A673 (cell line): ENCODE measurements around the gene CALU. TPM values are rescaled to one million over a fixed set of nuclear protein-coding genes. Genes with fewer than 3 reads are reported as not detected.

Source experiments
- BruUV-seq: library from RNA; stranded (reverse); fragments of 400-500 nt; replicated peaks from 2 replicates; lab custom pipeline; 2021; lab: Mats Ljungman, UMichigan
- CTCF ChIA-PET: fragments of 300-600 bp; sonication (Branson Sonifier 250); formaldehyde crosslinking; loops from one replicate; lab custom pipeline; 2022; ENCODE audit warnings: antibody characterized with exemption; lab: Charles Lee
- POLR2A ChIA-PET: fragments of 300-600 bp; sonication (Branson Sonifier 250); formaldehyde crosslinking; loops from one replicate; lab custom pipeline; 2022; ENCODE audit warnings: antibody characterized with exemption; ENCODE audit not compliant: low non-redundant PET; lab: Charles Lee
- DNase-seq: peaks from one replicate; pipeline ENCODE4 v3.0.0-alpha.2; 2015; ENCODE audit warnings: low spot score
- H3K27ac ChIP-seq: fragments of 200-600 bp; sonication (generic); 2 replicates; pipeline ENCODE4 v1.5.1; 2016; ENCODE audit warnings: mixed run types, low read depth, mild to moderate bottlenecking, mixed read lengths, antibody characterized with exemption, low read length; ENCODE audit not compliant: poor library complexity, severe bottlenecking
- H3K27me3 ChIP-seq: fragments of 200-600 bp; sonication (generic); replicated peaks from 2 replicates; pipeline ENCODE4 v1.6.1; 2017; ENCODE audit warnings: mixed run types, low read depth, mild to moderate bottlenecking, mixed read lengths, antibody characterized with exemption, low read length; ENCODE audit not compliant: insufficient read depth, poor library complexity
- H3K36me3 ChIP-seq: fragments of 200-600 bp; sonication (generic); 2 replicates; pipeline ENCODE4 v1.6.1; 2016; ENCODE audit warnings: mixed run types, mild to moderate bottlenecking, mixed read lengths, antibody characterized with exemption, low read length; ENCODE audit not compliant: insufficient read depth, poor library complexity, severe bottlenecking
- H3K4me1 ChIP-seq: fragments of 200-600 bp; sonication (generic); 2 replicates; pipeline ENCODE4 v1.6.1; 2017; ENCODE audit warnings: mixed run types, mild to moderate bottlenecking, mixed read lengths, antibody characterized with exemption, low read length; ENCODE audit not compliant: insufficient read depth, poor library complexity, severe bottlenecking
- H3K4me3 ChIP-seq: fragments of 200-600 bp; sonication (generic); 2 replicates; pipeline ENCODE4 v1.5.1; 2016; ENCODE audit warnings: low read depth, mixed run types, mild to moderate bottlenecking, mixed read lengths, low read length; ENCODE audit not compliant: poor library complexity, severe bottlenecking
- H3K9me3 ChIP-seq: fragments of 200-600 bp; sonication (generic); 2 replicates; pipeline ENCODE4 v1.6.1; 2016; ENCODE audit warnings: mixed run types, low read depth, mild to moderate bottlenecking, mixed read lengths, antibody characterized with exemption, low read length; ENCODE audit not compliant: poor library complexity, severe bottlenecking
- CTCF ChIP-seq: fragments of 300-800, 200-600 bp; sonication (generic); conservative IDR thresholded peaks from 2 replicates; pipeline ENCODE4 v1.5.1; 2017; ENCODE audit warnings: low read depth, mild to moderate bottlenecking, antibody characterized with exemption, low read length, moderate library complexity, mixed read lengths
- EZH2 ChIP-seq: fragments of 200-600 bp; sonication (generic); IDR thresholded peaks from 2 replicates; pipeline ENCODE4 v1.6.1; 2017; ENCODE audit warnings: borderline replicate concordance, low read depth, mild to moderate bottlenecking, mixed read lengths, antibody characterized with exemption, low read length; ENCODE audit not compliant: poor library complexity, severe bottlenecking
- intact Hi-C: fragments of 100-400 bp; cut with micrococcal nuclease; formaldehyde crosslinking; loops from one replicate; pipeline ENCODE4 v1.10.0; 2022; ENCODE audit not compliant: unreplicated experiment
- total RNA-seq: library from RNA; stranded (reverse); gene quantifications from 2 replicates; pipeline ENCODE4 v1.2.3, GENCODE V29; 2021

The CALU gene
- total RNA-seq, 1 experiment from 2014 or later, result 162 TPM

GRCh38 chr7:128818694-128819093 lies 79.5 kb downstream of the CALU start:
- POLR2A ChIA-PET, result no interaction called here
- H3K36me3 ChIP-seq, result no peaks in the 10 kb centered on the region
- H3K4me1 ChIP-seq, result no peaks in the 10 kb centered on the region
- BruUV-seq, result no TSS peak
- intact Hi-C loops, result no loop called here
- no peak overlapping the region for H3K27ac ChIP-seq
- no peaks in the 10 kb centered on the region for H3K27me3 ChIP-seq
- TF ChIP-seq CTCF (no peak), EZH2 (no peak)
- CTCF ChIA-PET, result no interaction called here
- H3K4me3 ChIP-seq, result no peak overlapping the region
- no peak for DNase-seq
- H3K9me3 ChIP-seq, result no peaks in the 10 kb centered on the region

Other genes with a start within 250 kb of the CALU start
- 1.8 and 2.2 TPM in 2 replicates for gene GARIN1A, start 67.1 kb upstream of the CALU start, total RNA-seq
- not detected in 2 replicates for gene OPN1SW, start 36.4 kb downstream of the CALU start, total RNA-seq
- gene CCDC136, start 52.6 kb downstream of the CALU start, total RNA-seq, result 4.4 and 6.9 TPM in 2 replicates
- gene FLNC, start 91.0 kb downstream of the CALU start, total RNA-seq, result 6.5 and 7.8 TPM in 2 replicates
- 148 and 152 TPM in 2 replicates for gene ATP6V1F, start 123.5 kb downstream of the CALU start, total RNA-seq
- gene KCP, start 171.3 kb downstream of the CALU start, total RNA-seq, result not detected in 2 replicates
- not detected in 2 replicates for gene IRF5, start 198.6 kb downstream of the CALU start, total RNA-seq